GM23338 (cell line): ENCODE data around the gene S100A8.

ENCODE experiments used
- CREB1 ChIP-seq: fragments of 250-450 bp; sonication (Bioruptor Pico); IDR thresholded peaks from 2 replicates; pipeline ENCODE4 v1.5.0; 2020; ENCODE audit warnings: low read depth, mild to moderate bottlenecking, moderate library complexity
- CTCF ChIP-seq, 2 experiments: fragments of 200-600 bp in 1 of 2; sonication (generic) in 1 of 2; conservative IDR thresholded peaks; 2 replicates each; pipeline versions ENCODE4 v1.5.1 to v1.6.1; 2016 to 2017; ENCODE audit warnings: antibody characterized with exemption in 2 of 2, low read depth in 2 of 2, mild to moderate bottlenecking in 2 of 2, moderate library complexity in 1 of 2
- EZH2 ChIP-seq: fragments of 200-600 bp; sonication (generic); IDR thresholded peaks from one replicate; pipeline ENCODE4 v1.8.0; 2017; ENCODE audit warnings: antibody characterized with exemption, mild to moderate bottlenecking, low read depth; ENCODE audit not compliant: unreplicated experiment
- POLR2AphosphoS5 ChIP-seq: IDR thresholded peaks from 2 replicates; pipeline ENCODE4 v1.6.1; 2016; ENCODE audit warnings: antibody characterized with exemption, low read depth

DNA sequence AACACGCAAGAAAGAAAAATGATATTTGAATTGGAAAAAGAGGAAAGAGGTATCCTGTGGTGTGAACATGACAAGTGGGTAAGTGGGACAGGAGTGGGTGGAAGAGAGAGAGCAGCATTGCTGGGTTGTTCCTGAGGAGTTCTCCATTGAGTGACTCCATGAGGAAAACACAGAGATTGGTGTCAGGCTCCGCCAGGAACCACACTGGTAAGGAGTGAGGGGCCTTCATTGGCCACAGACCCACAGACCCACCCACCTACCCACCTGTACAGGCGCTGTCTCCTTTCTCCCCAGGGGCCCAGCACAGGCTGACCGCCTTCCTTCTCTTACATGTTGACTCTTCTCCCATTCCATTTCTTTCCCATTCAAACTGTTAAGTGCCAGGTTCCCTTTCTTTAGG, 46.4 kb upstream of the S100A8 start:
- TF ChIP-seq CTCF (conservative IDR thresholded peaks at IDR 0.05; ENCODE audit: low read depth in 2 of 2) (no peak), EZH2 (no peak), POLR2AphosphoS5 (no peak), CREB1 (CRISPR knock-in tag) (no peak)
